ENCODE data around the gene F11.

DNA sequence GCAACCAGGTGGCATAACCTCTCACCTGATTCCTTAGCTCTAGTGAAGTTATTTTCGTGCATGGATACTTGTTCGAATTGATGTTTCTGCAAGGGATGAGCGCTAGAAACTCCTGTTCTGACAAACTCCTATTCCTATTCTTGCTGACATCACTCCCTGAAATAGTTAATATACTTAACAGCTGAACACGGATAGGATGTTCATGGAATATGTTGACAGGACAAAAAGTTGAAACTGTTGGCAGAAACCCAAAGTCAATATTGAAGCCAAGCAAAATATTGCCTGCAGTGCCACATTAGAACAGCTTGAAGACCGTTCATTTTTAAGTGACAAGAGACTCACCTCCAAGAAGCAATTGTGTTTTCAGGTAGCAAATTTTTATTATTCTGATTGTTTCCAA lies 38.8 kb upstream of the F11 start, which contains the start of gene KLKB1:
- TF ChIP-seq POLR2A (IDR thresholded peaks at IDR 0.05) (no peak), POLR2AphosphoS5 (IDR thresholded peaks at IDR 0.05) (no peak)
- TF ChIP-seq, protein P1, sequence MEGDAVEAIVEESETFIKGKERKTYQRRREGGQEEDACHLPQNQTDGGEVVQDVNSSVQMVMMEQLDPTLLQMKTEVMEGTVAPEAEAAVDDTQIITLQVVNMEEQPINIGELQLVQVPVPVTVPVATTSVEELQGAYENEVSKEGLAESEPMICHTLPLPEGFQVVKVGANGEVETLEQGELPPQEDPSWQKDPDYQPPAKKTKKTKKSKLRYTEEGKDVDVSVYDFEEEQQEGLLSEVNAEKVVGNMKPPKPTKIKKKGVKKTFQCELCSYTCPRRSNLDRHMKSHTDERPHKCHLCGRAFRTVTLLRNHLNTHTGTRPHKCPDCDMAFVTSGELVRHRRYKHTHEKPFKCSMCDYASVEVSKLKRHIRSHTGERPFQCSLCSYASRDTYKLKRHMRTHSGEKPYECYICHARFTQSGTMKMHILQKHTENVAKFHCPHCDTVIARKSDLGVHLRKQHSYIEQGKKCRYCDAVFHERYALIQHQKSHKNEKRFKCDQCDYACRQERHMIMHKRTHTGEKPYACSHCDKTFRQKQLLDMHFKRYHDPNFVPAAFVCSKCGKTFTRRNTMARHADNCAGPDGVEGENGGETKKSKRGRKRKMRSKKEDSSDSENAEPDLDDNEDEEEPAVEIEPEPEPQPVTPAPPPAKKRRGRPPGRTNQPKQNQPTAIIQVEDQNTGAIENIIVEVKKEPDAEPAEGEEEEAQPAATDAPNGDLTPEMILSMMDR (IDR thresholded peaks at IDR 0.05 in 8 of 11, conservative IDR thresholded peaks at IDR 0.05 in 3 of 11) = no peak
